Kidney epithelial cell (primary cell): ENCODE data around the gene NSUN5. TPM values are rescaled to one million over a fixed set of nuclear protein-coding genes. Genes with fewer than 3 reads are reported as not detected.
"Not testable (repeated sequence)": the region's sequence is repeated elsewhere in the genome, so short reads cannot be mapped to it uniquely, and the experiment has no call there.

ENCODE experiments used
- DNase-seq: peaks from one replicate; pipeline ENCODE4 v3.0.0-alpha.2; 2010; ENCODE audit warnings: low read depth
- H3K27me3 ChIP-seq: 2 replicates; pipeline ENCODE4 v1.6.0; 2011; ENCODE audit warnings: low read length; ENCODE audit not compliant: control insufficient read depth, insufficient read depth
- H3K36me3 ChIP-seq: 2 replicates; pipeline ENCODE4 v1.5.1; 2011; ENCODE audit warnings: low read length; ENCODE audit not compliant: control insufficient read depth, insufficient read depth
- H3K4me3 ChIP-seq: 2 replicates; pipeline ENCODE4 v1.5.1; 2011; ENCODE audit warnings: low read depth, mild to moderate bottlenecking, control low read depth, low read length
- total RNA-seq: library from RNA; depleted of rRNA; stranded (reverse); fragments of >200 nt; gene quantifications from 2 replicates; pipeline ENCODE4 v1.2.3, GENCODE V29; 2015
- TF ChIP-seq, protein P1 (sequence below): IDR thresholded peaks from 2 replicates; pipeline ENCODE4 v1.5.1; 2011; ENCODE audit warnings: mild to moderate bottlenecking, moderate library complexity, low read length, control low read depth, inconsistent platforms; ENCODE audit not compliant: insufficient read depth, poor library complexity, severe bottlenecking

Gene NSUN5
- total RNA-seq, 1 donor from 2014 or later, result 63.4 TPM

- H3K36me3 ChIP-seq, H3K4me3 ChIP-seq: not testable (repeated sequence)
Observed at GRCh38 chr7:73318656-73319204, 10.1 kb upstream of the NSUN5 start.

GRCh38 chr7:73316521-73316920 is 7.9 kb upstream of the NSUN5 start:
- Histone ChIP-seq H3K27me3 (no peaks in the 10 kb centered on the region), H3K36me3 (no peaks in the 10 kb centered on the region), H3K4me3 (no peak overlapping the region)
- TF ChIP-seq, protein P1, sequence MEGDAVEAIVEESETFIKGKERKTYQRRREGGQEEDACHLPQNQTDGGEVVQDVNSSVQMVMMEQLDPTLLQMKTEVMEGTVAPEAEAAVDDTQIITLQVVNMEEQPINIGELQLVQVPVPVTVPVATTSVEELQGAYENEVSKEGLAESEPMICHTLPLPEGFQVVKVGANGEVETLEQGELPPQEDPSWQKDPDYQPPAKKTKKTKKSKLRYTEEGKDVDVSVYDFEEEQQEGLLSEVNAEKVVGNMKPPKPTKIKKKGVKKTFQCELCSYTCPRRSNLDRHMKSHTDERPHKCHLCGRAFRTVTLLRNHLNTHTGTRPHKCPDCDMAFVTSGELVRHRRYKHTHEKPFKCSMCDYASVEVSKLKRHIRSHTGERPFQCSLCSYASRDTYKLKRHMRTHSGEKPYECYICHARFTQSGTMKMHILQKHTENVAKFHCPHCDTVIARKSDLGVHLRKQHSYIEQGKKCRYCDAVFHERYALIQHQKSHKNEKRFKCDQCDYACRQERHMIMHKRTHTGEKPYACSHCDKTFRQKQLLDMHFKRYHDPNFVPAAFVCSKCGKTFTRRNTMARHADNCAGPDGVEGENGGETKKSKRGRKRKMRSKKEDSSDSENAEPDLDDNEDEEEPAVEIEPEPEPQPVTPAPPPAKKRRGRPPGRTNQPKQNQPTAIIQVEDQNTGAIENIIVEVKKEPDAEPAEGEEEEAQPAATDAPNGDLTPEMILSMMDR, result no peak
- no peak for DNase-seq

More at GRCh38 chr7:73318656-73319204, 10.1 kb upstream of the NSUN5 start:
- not testable (repeated sequence) for H3K27me3 ChIP-seq, DNase-seq

DNA sequence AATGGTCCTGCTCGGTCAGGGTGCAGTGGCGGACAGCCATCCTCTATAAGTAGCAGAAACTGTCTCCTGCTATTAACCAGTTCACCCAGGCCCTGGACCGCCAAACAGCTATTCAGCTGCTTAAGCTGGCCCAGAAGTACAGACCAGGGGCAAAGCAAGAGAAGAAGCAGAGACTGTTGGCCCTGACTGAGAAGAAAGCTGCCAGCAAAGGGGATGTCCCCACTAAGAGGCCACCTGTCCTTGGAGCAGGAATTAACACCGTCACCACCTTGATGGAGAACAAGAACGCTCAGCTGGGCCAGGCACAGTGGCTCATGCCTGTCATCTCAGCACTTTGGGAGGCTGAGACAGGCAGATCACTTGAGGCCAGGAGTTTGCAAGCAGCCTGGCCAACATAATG is 5.6 kb upstream of the NSUN5 start:
- Histone ChIP-seq H3K4me3 (no peak overlapping the region), H3K27me3 (no peaks in the 10 kb centered on the region), H3K36me3 (no peaks in the 10 kb centered on the region)
- TF ChIP-seq, protein P1, result no peak
- no peak for DNase-seq

GRCh38 chr7:73313521-73313906 is 4.9 kb upstream of the NSUN5 start:
- no peak for DNase-seq
- TF ChIP-seq, protein P1, result no peak
- Histone ChIP-seq H3K4me3 (no peak overlapping the region), H3K27me3 (no peaks in the 10 kb centered on the region), H3K36me3 (no peaks in the 10 kb centered on the region)

GRCh38 chr7:73312831-73313520 is 4.3 kb upstream of the NSUN5 start:
- Histone ChIP-seq H3K27me3 (no peaks in the 10 kb centered on the region), H3K36me3 (no peaks in the 10 kb centered on the region), H3K4me3 (no peak overlapping the region)
- TF ChIP-seq, protein P1, result no peak
- no peak for DNase-seq

DNA sequence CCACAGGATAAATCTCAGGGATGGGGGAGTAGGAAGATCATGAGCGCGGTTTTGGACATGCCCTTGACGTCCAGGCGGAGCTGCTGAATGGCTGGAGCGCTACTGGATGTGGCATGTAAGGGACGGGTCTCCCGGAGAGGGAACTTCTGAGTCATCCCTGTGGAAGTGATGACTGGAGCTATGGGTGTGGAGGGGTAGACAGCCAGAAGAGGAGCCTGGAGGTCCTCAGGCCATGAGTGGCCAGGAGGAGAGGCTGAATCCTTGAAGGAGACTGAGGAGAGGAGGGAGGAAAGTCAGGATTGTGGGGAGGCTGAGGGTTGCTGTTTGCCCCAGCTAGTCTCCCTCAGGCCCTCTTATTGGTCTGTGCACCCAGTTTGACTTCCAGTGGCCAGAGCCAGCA is 2.8 kb upstream of the NSUN5 start:
- H3K27me3 ChIP-seq, H3K4me3 ChIP-seq, H3K36me3 ChIP-seq, DNase-seq: not testable (repeated sequence)
